Measurements from ENCODE around the gene FCGR3A.
A peak's percentile ranks its signal among the peaks of the same experiment; 100 is the strongest.

The FCGR3A gene

DNA sequence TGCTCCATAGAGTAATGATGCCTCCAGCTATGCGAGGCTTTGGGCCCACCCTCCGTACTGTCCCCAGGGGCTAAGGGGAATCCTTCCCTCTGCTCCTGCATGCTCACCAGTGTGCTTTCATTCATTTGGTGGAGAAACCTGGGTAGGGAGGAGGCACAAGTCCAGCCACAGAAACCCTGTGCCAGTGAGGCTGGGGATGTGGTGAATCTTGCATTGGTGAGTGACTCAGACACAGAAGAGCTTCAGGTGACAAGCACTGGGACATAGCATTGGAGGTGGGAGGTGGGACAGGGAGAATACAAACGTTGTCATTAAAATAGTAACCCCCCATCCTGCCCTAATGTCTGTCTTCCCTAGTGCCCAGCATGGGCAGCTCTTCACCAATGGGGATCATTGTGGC lies 39.1 kb downstream of the FCGR3A start:
- Histone ChIP-seq H3K9me3 (ENCODE audit: control insufficient read depth, insufficient read depth, low read length) (no peaks in the 10 kb centered on the region), H3K27me3 (ENCODE audit: control insufficient read depth, insufficient read depth, low read length) (no peaks in the 10 kb centered on the region), H3K27ac (ENCODE audit: low read depth, low read length) (no peak overlapping the region), H3K9ac (ENCODE audit: low read depth, low read length) (no peak overlapping the region), H3K4me3 (ENCODE audit: low read depth, low read length) (no peak overlapping the region), H3K36me3 (ENCODE audit: control insufficient read depth, insufficient read depth, low read length) (no peaks in the 10 kb centered on the region), H3K4me1 (ENCODE audit: control insufficient read depth, insufficient read depth, low read length) (peaks cover 9% of the 10 kb centered on the region; the same call in 1 of the 2 replicates)

DNA sequence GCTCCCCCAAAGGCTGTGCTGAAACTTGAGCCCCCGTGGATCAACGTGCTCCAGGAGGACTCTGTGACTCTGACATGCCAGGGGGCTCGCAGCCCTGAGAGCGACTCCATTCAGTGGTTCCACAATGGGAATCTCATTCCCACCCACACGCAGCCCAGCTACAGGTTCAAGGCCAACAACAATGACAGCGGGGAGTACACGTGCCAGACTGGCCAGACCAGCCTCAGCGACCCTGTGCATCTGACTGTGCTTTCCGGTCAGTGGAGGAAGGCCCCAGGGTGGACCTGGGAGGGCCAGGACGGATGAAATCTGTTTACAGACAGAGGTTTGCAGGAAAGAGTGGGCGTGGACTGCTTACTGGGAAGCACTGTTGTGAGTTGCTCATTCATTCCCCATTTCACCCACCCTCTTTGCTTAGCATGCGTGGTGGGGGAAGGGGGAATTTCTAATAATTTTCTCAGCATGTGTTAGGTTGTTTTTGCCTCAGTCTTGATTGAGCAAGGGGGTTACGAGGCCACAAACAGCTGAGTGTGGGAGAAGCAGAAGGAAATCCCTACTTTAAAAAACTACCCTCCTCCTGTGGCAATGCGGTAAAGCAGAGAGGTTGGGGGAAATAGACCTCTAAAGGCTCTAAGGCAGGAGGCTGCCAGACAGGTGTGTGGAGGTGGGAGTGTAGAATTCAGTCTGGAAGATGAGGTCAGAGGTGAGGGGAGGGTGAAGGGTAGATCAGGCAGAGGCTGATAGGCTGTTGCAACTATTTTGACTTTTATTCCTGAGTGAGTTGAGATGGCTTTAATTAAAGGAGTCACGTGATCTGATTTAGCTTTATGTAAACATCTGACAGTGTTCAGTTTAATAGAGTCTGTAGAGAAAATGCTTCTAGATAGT lies 43.0 kb downstream of the FCGR3A start:
- no peak overlapping the region for H3K4me3 ChIP-seq (ENCODE audit: low read depth, low read length)
- H3K36me3 ChIP-seq (ENCODE audit: control insufficient read depth, insufficient read depth, low read length), result no peaks in the 10 kb centered on the region
- no peak overlapping the region for H3K9ac ChIP-seq (ENCODE audit: low read depth, low read length)
- no peaks in the 10 kb centered on the region for H3K27me3 ChIP-seq (ENCODE audit: control insufficient read depth, insufficient read depth, low read length)
- H3K27ac ChIP-seq (ENCODE audit: low read depth, low read length), result peak overlapping the region; percentile 37
- no peaks in the 10 kb centered on the region for H3K9me3 ChIP-seq (ENCODE audit: control insufficient read depth, insufficient read depth, low read length)
- peaks cover 9% of the 10 kb centered on the region; the same call in 1 of the 2 replicates for H3K4me1 ChIP-seq (ENCODE audit: control insufficient read depth, insufficient read depth, low read length)

DNA sequence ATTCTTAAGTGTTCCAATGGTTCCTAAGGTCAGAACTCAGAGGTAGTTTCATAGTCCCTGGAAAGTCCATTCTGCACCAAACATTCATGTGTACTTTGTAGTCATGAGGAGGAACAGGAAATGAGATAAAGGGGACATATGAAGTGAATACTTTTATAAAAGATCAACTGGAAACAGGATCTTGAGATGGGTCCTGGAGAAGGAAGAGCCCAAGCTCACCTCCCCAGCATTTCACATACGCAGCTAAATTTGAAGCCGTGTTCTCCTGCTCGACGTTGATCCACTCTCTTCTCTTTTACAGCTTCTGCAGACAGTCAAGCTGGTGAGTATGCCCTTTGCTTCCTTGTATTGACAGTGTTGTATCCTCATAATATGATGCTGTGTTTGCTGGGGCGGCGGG lies 43.9 kb downstream of the FCGR3A start:
- no peaks in the 10 kb centered on the region for H3K27me3 ChIP-seq (ENCODE audit: control insufficient read depth, insufficient read depth, low read length)
- no peaks in the 10 kb centered on the region for H3K36me3 ChIP-seq (ENCODE audit: control insufficient read depth, insufficient read depth, low read length)
- H3K4me3 ChIP-seq (ENCODE audit: low read depth, low read length), result no peak overlapping the region
- no peak overlapping the region for H3K9ac ChIP-seq (ENCODE audit: low read depth, low read length)
- no peak overlapping the region for H3K27ac ChIP-seq (ENCODE audit: low read depth, low read length)
- peaks cover 9% of the 10 kb centered on the region; the same call in 1 of the 2 replicates for H3K4me1 ChIP-seq (ENCODE audit: control insufficient read depth, insufficient read depth, low read length)
- no peaks in the 10 kb centered on the region for H3K9me3 ChIP-seq (ENCODE audit: control insufficient read depth, insufficient read depth, low read length)

GRCh38 chr1:161503394-161503748 lies 46.2 kb downstream of the FCGR3A start:
- Histone ChIP-seq H3K27me3 (ENCODE audit: control insufficient read depth, insufficient read depth, low read length) (no peaks in the 10 kb centered on the region), H3K4me1 (ENCODE audit: control insufficient read depth, insufficient read depth, low read length) (peaks cover 9% of the 10 kb centered on the region; the same call in 1 of the 2 replicates), H3K9ac (ENCODE audit: low read depth, low read length) (no peak overlapping the region), H3K36me3 (ENCODE audit: control insufficient read depth, insufficient read depth, low read length) (no peaks in the 10 kb centered on the region), H3K27ac (ENCODE audit: low read depth, low read length) (no peak overlapping the region), H3K9me3 (ENCODE audit: control insufficient read depth, insufficient read depth, low read length) (no peaks in the 10 kb centered on the region), H3K4me3 (ENCODE audit: low read depth, low read length) (no peak overlapping the region)

DNA sequence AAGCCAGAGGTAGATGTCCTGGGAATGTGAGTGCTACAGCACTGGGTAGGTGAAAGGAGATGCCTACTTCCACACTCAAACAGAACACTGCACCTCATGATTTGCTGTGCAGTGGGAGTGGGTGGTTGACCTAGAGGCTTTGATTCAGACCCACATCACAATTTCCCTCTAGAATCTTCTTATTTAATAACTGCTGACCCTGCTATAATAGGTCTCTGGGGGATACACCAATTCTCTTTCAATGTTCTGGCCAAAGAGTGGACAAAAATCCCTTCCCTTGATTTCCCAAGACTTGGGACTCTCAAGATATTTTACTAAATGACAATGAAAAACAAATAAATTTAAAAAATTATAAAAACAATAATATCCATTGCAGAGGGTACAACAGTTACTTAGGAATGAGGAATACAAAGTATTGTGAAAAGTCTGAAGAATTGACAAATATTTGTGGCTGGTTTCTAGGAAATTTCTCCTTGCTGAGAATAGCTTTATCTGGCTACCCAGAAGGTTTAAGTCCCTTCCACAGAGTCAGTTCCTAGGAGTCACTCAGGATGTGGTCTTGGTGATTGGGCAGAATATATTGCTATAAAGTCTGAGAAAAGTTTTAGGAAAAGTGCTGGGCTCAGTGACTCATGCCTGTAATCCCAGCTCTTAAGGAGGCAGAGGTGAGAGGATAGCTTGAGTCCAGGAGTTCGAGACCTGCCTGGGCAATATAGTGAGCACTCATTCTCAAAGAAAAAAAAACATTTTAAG lies 46.8 kb downstream of the FCGR3A start:
- Histone ChIP-seq H3K4me1 (ENCODE audit: control insufficient read depth, insufficient read depth, low read length) (peaks cover 9% of the 10 kb centered on the region; the same call in 1 of the 2 replicates), H3K4me3 (ENCODE audit: low read depth, low read length) (no peak overlapping the region), H3K27me3 (ENCODE audit: control insufficient read depth, insufficient read depth, low read length) (peaks cover 2% of the 10 kb centered on the region; the same call in 1 of the 2 replicates), H3K36me3 (ENCODE audit: control insufficient read depth, insufficient read depth, low read length) (no peaks in the 10 kb centered on the region), H3K27ac (ENCODE audit: low read depth, low read length) (no peak overlapping the region), H3K9me3 (ENCODE audit: control insufficient read depth, insufficient read depth, low read length) (no peaks in the 10 kb centered on the region), H3K9ac (ENCODE audit: low read depth, low read length) (no peak overlapping the region)

- no peak overlapping the region for H3K9ac ChIP-seq (ENCODE audit: low read depth, low read length)
- no peaks in the 10 kb centered on the region for H3K9me3 ChIP-seq (ENCODE audit: control insufficient read depth, insufficient read depth, low read length)
- no peak overlapping the region for H3K27ac ChIP-seq (ENCODE audit: low read depth, low read length)
- H3K4me1 ChIP-seq (ENCODE audit: control insufficient read depth, insufficient read depth, low read length), result peaks cover 8% of the 10 kb centered on the region; the same call in 1 of the 2 replicates
- no peaks in the 10 kb centered on the region for H3K36me3 ChIP-seq (ENCODE audit: control insufficient read depth, insufficient read depth, low read length)
- peaks cover 3% of the 10 kb centered on the region; the same call in 1 of the 2 replicates for H3K27me3 ChIP-seq (ENCODE audit: control insufficient read depth, insufficient read depth, low read length)
- no peak overlapping the region for H3K4me3 ChIP-seq (ENCODE audit: low read depth, low read length)
These were observed 47.4 kb downstream of the FCGR3A start for GRCh38 chr1:161502181-161502580.

- no peaks in the 10 kb centered on the region for H3K9me3 ChIP-seq (ENCODE audit: control insufficient read depth, insufficient read depth, low read length)
- no peaks in the 10 kb centered on the region for H3K36me3 ChIP-seq (ENCODE audit: control insufficient read depth, insufficient read depth, low read length)
- H3K4me3 ChIP-seq (ENCODE audit: low read depth, low read length), result no peak overlapping the region
- no peak overlapping the region for H3K9ac ChIP-seq (ENCODE audit: low read depth, low read length)
- H3K4me1 ChIP-seq (ENCODE audit: control insufficient read depth, insufficient read depth, low read length), result no peaks in the 10 kb centered on the region
- H3K27ac ChIP-seq (ENCODE audit: low read depth, low read length), result no peak overlapping the region
- peaks cover 3% of the 10 kb centered on the region; the same call in 1 of the 2 replicates for H3K27me3 ChIP-seq (ENCODE audit: control insufficient read depth, insufficient read depth, low read length)
These were observed 48.4 kb downstream of the FCGR3A start for GRCh38 chr1:161501234-161501633.

- Histone ChIP-seq H3K9ac (ENCODE audit: low read depth, low read length) (no peak overlapping the region), H3K9me3 (ENCODE audit: control insufficient read depth, insufficient read depth, low read length) (no peaks in the 10 kb centered on the region), H3K27ac (ENCODE audit: low read depth, low read length) (no peak overlapping the region), H3K4me1 (ENCODE audit: control insufficient read depth, insufficient read depth, low read length) (no peaks in the 10 kb centered on the region), H3K36me3 (ENCODE audit: control insufficient read depth, insufficient read depth, low read length) (no peaks in the 10 kb centered on the region), H3K4me3 (ENCODE audit: low read depth, low read length) (no peak overlapping the region), H3K27me3 (ENCODE audit: control insufficient read depth, insufficient read depth, low read length) (peaks cover 3% of the 10 kb centered on the region; the same call in 1 of the 2 replicates)
These were observed 50.2 kb downstream of the FCGR3A start for GRCh38 chr1:161499099-161500039.

- Histone ChIP-seq H3K4me3 (ENCODE audit: low read depth, low read length) (no peak overlapping the region), H3K9me3 (ENCODE audit: control insufficient read depth, insufficient read depth, low read length) (no peaks in the 10 kb centered on the region), H3K27ac (ENCODE audit: low read depth, low read length) (no peak overlapping the region), H3K36me3 (ENCODE audit: control insufficient read depth, insufficient read depth, low read length) (no peaks in the 10 kb centered on the region), H3K4me1 (ENCODE audit: control insufficient read depth, insufficient read depth, low read length) (no peaks in the 10 kb centered on the region), H3K27me3 (ENCODE audit: control insufficient read depth, insufficient read depth, low read length) (peaks cover 3% of the 10 kb centered on the region; the same call in 1 of the 2 replicates), H3K9ac (ENCODE audit: low read depth, low read length) (no peak overlapping the region)
These were observed 51.0 kb downstream of the FCGR3A start for GRCh38 chr1:161498646-161499045.

GRCh38 chr1:161497961-161498360 lies 51.7 kb downstream of the FCGR3A start:
- Histone ChIP-seq H3K9ac (ENCODE audit: low read depth, low read length) (no peak overlapping the region), H3K27me3 (ENCODE audit: control insufficient read depth, insufficient read depth, low read length) (peaks cover 3% of the 10 kb centered on the region; the same call in 1 of the 2 replicates), H3K4me1 (ENCODE audit: control insufficient read depth, insufficient read depth, low read length) (no peaks in the 10 kb centered on the region), H3K36me3 (ENCODE audit: control insufficient read depth, insufficient read depth, low read length) (no peaks in the 10 kb centered on the region), H3K9me3 (ENCODE audit: control insufficient read depth, insufficient read depth, low read length) (no peaks in the 10 kb centered on the region), H3K4me3 (ENCODE audit: low read depth, low read length) (no peak overlapping the region), H3K27ac (ENCODE audit: low read depth, low read length) (no peak overlapping the region)
